VCaP (cell line): ENCODE data around the gene FGFR2.
A peak's percentile ranks its signal among the peaks of the same experiment; 100 is the strongest.

Experiments used
- H3K27ac ChIP-seq: fragments of 450-650 bp; 2 replicates; pipeline ENCODE4 v1.5.1; 2017
- TF ChIP-seq, protein P1 (sequence below): fragments of 450-650 bp; conservative IDR thresholded peaks from 2 replicates; pipeline ENCODE4 v1.5.1; 2017; ENCODE audit warnings: mild to moderate bottlenecking, moderate library complexity

FGFR2 gene

DNA sequence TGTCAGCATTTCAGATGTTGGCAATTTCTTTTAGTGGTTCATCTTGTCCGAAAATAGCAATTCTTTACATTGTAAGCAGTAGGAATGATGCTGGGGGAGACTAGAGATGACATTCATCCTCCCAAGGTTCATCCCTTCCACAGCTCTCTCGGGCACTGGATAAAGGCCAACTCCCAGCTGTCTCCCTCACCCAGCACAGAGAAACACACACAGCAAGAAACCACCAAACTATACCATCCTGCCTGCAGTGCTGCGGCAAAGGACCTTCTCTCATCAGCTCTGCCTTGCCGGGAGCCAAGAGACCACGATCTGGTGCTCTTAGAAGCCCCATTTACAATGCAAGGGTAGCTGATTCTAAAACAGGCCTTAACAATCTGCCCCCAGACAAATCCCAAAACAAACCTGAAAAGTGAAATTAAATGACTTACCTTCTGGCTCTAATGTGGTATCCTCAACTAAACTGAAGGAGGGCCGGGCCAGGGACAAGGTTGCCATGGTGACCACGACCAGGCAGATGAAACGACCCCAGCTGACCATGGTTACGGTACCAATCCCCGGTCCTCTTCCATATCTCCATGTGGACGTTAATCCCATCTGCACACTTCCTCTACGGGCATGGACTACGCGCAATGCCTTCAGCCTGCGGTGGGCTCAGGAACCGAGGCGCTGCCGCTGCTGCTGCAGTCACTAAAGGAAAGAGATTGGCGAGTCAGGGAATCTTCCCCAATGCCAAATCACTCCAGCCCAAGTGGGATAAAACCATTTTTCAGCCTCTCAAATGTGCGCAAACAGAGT, 4.8 kb downstream of the FGFR2 start:
- no peak overlapping the region for H3K27ac ChIP-seq
- TF ChIP-seq, protein P1, sequence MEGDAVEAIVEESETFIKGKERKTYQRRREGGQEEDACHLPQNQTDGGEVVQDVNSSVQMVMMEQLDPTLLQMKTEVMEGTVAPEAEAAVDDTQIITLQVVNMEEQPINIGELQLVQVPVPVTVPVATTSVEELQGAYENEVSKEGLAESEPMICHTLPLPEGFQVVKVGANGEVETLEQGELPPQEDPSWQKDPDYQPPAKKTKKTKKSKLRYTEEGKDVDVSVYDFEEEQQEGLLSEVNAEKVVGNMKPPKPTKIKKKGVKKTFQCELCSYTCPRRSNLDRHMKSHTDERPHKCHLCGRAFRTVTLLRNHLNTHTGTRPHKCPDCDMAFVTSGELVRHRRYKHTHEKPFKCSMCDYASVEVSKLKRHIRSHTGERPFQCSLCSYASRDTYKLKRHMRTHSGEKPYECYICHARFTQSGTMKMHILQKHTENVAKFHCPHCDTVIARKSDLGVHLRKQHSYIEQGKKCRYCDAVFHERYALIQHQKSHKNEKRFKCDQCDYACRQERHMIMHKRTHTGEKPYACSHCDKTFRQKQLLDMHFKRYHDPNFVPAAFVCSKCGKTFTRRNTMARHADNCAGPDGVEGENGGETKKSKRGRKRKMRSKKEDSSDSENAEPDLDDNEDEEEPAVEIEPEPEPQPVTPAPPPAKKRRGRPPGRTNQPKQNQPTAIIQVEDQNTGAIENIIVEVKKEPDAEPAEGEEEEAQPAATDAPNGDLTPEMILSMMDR = no peak

DNA sequence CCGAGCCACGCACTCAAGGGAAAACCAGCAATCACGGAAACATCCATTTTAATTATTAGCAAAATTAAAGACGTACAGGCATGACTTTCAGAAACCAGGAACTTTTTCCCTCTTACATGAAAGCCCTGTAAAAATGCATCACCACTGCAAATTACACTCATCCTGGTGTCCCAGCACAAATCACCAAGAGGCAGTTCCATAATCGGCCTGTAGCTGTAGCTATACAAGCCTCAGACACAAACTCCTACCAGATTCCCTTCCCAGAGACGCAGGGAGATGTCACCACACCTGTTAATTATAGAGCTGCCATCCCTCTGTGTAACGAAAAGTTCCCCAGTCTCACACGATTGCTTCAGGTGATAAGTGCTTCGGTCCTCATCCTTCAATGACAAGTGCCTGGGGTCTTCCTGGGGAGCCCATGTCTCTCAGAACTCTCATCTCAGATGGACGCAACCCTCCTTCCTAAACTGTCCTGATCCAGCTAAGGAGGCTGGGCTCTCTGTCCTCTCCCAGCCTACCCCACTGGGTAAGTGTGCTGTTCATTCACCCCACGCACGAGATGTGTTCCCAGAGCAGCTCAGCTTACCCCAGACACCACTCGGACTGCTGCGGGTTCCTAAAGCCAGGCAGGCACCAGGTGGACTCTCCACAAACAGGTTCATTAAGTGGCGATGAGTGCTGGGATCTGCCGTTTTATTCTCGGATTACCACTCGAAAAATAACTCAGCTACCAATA, 5.9 kb downstream of the FGFR2 start:
- TF ChIP-seq, protein P1 = no peak
- no peak overlapping the region for H3K27ac ChIP-seq

DNA sequence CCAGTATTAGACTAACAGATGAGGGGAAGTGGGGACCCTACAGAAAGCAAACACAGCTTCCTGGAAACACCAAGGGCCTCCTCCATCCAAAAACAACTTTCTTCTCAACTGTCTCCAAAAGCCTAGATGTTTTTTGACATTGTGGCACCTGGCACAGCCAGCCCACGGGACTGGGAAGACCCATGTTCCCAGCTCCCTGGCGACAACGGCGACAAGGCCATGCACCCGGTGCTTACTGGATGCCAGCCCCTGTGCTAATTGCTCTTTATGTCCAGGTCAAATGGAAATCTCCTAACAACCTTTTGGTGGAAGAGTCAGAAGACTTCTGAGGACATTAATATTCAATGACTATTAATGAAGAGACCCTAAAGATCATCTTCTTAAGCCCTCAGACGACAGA, 7.1 kb downstream of the FGFR2 start:
- TF ChIP-seq, protein P1 = no peak
- H3K27ac ChIP-seq = no peak overlapping the region

DNA sequence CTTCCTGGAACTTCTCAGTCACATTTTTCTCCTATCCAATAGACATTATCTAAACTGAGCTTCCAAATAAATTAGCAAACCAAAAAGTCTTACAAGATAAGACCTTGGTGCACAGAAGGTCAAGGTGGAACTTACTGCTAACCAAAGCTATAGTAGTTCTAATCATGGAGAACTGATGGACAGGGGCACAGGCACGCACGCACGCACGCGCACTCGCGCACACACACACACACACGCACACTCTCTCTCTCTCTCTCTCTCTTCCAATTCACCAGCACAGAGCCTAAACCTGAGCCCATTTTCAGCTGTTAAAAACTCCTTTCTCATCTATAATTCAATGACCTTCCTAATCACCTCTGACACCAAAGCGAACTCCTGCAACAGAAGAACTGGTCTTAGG, 7.5 kb downstream of the FGFR2 start:
- H3K27ac ChIP-seq = no peak overlapping the region
- TF ChIP-seq, protein P1 = no peak

DNA sequence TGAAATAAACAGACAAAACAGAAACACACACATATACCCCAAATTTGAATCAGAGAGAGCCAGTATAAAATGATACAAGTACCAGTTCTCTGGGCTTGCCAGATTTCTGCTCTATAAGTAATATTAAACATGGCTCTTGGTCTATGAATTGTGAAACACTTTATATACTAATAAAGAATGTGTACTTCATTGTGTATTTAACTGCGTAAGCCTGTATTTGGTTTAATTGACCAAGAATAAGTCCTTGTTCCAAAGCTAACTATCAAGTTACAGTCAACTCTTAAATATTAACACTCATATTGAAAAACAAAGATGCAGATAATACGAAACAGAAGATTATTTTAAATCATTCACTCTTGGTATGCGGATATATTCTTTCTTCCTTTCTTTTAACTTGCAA, 8.7 kb downstream of the FGFR2 start:
- peak overlapping the region; percentile 28; the same call in 1 of the 2 replicates for H3K27ac ChIP-seq
- TF ChIP-seq, protein P1 = no peak

DNA sequence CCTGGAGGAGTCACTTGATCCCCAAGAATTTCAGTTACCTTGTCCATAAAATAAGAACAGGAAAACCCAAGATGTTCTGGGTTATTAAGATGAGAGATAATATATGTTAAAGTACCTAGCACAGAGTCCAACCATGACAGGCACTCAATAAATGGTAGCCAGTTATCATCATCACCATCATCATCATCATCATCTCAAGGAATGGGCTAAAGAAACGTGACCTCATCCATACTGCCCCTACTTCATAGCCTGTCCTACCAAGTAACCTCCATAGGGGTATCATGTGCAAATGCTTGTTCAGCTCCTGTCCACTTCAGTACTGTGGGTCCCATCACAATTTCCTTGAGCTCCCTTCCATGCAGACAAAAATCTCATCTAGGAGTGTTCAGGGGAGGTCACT, 14.4 kb downstream of the FGFR2 start:
- no peak overlapping the region for H3K27ac ChIP-seq
- TF ChIP-seq, protein P1 = no peak

DNA sequence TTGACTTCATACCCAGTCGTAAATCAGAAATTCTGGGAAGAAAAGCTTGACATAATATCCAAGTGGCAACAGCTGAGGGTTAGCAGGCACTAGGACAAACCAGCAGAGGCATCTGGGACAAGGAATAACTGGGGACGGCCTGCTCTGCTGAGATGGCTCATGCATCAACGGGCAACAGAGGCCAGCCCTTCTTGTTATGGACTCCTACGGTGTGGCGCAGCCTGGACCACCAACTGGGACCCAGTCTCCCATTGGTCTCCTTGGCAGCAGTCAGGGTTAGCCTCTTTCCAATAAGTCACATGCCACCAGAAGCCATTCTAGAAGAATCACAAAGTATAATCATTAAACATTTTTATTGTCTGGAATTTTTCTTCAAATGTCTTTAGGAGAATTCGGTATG, 15.0 kb downstream of the FGFR2 start:
- no peak overlapping the region for H3K27ac ChIP-seq
- TF ChIP-seq, protein P1 = no peak
